Heart left ventricle (tissue), 13 donors: Measurements from ENCODE around the gene HOXB8.

Experiments
- CTCF ChIP-seq, 12 donors: fragments of 200-600 bp; sonication (generic) in 4 of 12; IDR thresholded peaks; one replicate each; pipeline versions ENCODE4 v1.5.0 to v1.8.0; 2018 to 2022; ENCODE audit warnings: antibody characterized with exemption in 12 of 12, mild to moderate bottlenecking in 5 of 12
- POLR2A ChIP-seq, 2 donors: fragments of 450-650 bp; IDR thresholded peaks; one replicate each; pipeline ENCODE4 v1.6.1; 2017; ENCODE audit warnings: antibody characterized with exemption in 2 of 2, mild to moderate bottlenecking in 2 of 2, moderate library complexity in 2 of 2
- donor health status: ischemic (EF 13 %, LVEDD 7.1; RV severe dilation, severe dysfunction).
- donor health status: DM: no; HTN: yes; CAD: no.
- donor health status: DM: no; HTN: no; CAD: no.
- donor health status: ischemic (EF 25% LVEDD 6.9; RV normal size, moderate dysfunction).
- donor health status: ischemic (EF 25% LVEDD 5.7; RV mildly dilated, moderate dysfunction).
- donor health status: ischemic (EF 35%, LVEDD 5.7; RV mildly dilated, moderate dysfunction).
- donor health status: nonischemic (EF 11% LVEDD 7.7; RV severe dilation, severe dysfunction).
- donor health status: DM: yes; HTN: yes; CAD: no.
- donor health status: PGD.
- donor health status: ischemic (EF 29% LVEDD 5.4; RV normal size, mild dysfunction).
- donor health status: nonischemic (EF 23%, LVEDD 6.1; RV moderate dilation, normal function).

DNA sequence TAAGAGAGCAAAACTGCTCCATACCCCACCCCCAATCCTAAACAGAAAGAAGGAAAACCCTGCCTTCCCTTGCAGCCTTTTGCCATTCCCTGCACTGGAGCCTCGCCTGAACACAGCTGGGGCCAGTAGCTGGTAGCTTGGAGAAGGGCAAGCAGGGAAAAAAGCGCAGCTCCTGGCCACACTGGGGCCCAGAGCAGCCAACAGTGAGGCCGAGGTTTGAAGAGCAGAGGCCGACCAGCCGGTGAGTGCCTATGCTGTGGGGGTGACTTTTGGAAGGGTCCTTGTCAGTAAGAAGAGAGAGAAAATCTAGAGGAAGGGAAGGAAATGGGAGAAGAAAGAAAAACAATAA lies 14.3 kb upstream of the HOXB8 start:
- TF ChIP-seq CTCF (IDR thresholded peaks at IDR 0.05) (no peak), POLR2A (IDR thresholded peaks at IDR 0.05) (no peak)
